Progenitor cell of endocrine pancreas (in vitro differentiated cells): ENCODE data around the gene GPN2. TPM values are rescaled to one million over a fixed set of nuclear protein-coding genes. Genes with fewer than 3 reads are reported as not detected.

ENCODE experiments used
- DNase-seq: peaks from one replicate; pipeline ENCODE4 v3.0.0; 2021; ENCODE audit warnings: low spot score; ENCODE audit not compliant: unreplicated experiment
- H3K27ac Mint-ChIP-seq: 2 replicates; pipeline ENCODE4 v1.8.0; 2021; ENCODE audit warnings: mild to moderate bottlenecking, moderate library complexity, mixed read lengths
- H3K27me3 Mint-ChIP-seq: 2 replicates; pipeline ENCODE4 v1.8.0; 2021; ENCODE audit warnings: mixed read lengths
- H3K36me3 Mint-ChIP-seq: 2 replicates; pipeline ENCODE4 v1.8.0; 2022; ENCODE audit warnings: mixed read lengths; ENCODE audit not compliant: insufficient read depth
- H3K4me1 Mint-ChIP-seq: 2 replicates; pipeline ENCODE4 v1.8.0; 2021; ENCODE audit warnings: low read depth, mixed read lengths
- H3K4me3 Mint-ChIP-seq: 2 replicates; pipeline ENCODE4 v1.8.0; 2021; ENCODE audit warnings: low read depth, mild to moderate bottlenecking, moderate library complexity, mixed read lengths
- H3K9me3 Mint-ChIP-seq: 2 replicates; pipeline ENCODE4 v1.8.0; 2021; ENCODE audit warnings: low read depth, mixed read lengths
- total RNA-seq: library from RNA; stranded (reverse); gene quantifications from 2 replicates; pipeline ENCODE4 v1.2.1, GENCODE V29; 2021
- TF ChIP-seq, protein P1 (sequence below): fragments of 200-600 bp; sonication (generic); IDR thresholded peaks from one replicate; pipeline ENCODE4 v1.5.0; 2021; ENCODE audit warnings: antibody characterized with exemption, mild to moderate bottlenecking; ENCODE audit not compliant: unreplicated experiment

The GPN2 gene
- total RNA-seq, 1 donor from 2014 or later, result 37.4 TPM

DNA sequence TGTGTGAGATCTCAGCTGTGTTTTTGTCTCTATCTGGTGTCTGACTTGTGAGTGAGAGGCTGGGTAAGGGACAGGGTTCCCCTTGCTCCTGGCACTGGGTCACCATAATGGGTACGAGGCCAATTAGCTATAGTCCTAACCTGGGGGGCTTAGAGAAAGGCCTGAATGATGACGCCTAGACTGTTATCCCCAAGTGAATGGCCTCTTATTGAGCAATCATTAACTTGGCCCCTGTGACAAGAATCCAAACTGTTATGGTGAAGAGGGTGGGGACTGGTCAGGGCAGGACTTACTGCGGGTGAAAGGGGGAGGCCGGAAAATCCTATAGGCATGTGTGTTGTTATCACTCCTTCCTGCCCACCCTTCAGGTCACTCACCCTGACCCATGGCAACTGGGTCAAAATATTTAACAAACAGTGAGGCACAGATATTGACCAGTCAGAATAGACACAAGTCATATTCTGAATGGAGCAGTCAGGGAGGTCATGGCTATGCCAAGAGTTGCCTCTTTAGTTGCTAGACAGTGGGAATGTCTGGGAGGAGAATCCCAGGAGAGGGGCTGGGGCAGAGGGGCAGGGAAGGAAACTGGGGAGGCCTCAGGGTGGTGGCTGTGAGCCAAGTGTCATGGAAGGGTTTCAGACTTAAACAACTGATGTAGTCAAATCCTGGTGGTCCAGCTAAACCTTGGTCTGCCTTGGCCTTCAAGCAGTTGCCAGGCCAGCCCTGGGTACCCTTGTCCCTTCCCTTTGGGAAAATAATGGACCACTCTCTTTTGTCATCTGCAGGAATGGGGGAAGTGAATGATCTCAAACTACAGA, 20.5 kb upstream of the GPN2 start:
- no peak for DNase-seq
- TF ChIP-seq, protein P1, sequence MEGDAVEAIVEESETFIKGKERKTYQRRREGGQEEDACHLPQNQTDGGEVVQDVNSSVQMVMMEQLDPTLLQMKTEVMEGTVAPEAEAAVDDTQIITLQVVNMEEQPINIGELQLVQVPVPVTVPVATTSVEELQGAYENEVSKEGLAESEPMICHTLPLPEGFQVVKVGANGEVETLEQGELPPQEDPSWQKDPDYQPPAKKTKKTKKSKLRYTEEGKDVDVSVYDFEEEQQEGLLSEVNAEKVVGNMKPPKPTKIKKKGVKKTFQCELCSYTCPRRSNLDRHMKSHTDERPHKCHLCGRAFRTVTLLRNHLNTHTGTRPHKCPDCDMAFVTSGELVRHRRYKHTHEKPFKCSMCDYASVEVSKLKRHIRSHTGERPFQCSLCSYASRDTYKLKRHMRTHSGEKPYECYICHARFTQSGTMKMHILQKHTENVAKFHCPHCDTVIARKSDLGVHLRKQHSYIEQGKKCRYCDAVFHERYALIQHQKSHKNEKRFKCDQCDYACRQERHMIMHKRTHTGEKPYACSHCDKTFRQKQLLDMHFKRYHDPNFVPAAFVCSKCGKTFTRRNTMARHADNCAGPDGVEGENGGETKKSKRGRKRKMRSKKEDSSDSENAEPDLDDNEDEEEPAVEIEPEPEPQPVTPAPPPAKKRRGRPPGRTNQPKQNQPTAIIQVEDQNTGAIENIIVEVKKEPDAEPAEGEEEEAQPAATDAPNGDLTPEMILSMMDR, result no peak
- Mint-ChIP-seq H3K4me3 (peak overlapping the region; percentile 53), H3K4me1 (peaks cover 56% of the 10 kb centered on the region), H3K36me3 (no peaks in the 10 kb centered on the region), H3K27me3 (no peaks in the 10 kb centered on the region), H3K9me3 (no peaks in the 10 kb centered on the region), H3K27ac (peak overlapping the region; percentile 63)

GRCh38 chr1:26909951-26910342, 19.9 kb upstream of the GPN2 start:
- Mint-ChIP-seq H3K27me3 (no peaks in the 10 kb centered on the region), H3K27ac (peak overlapping the region; percentile 63), H3K9me3 (no peaks in the 10 kb centered on the region), H3K4me3 (peak overlapping the region; percentile 53), H3K4me1 (peaks cover 50% of the 10 kb centered on the region), H3K36me3 (no peaks in the 10 kb centered on the region)
- TF ChIP-seq, protein P1, result no peak
- no peak for DNase-seq

- no peaks in the 10 kb centered on the region for H3K27me3 Mint-ChIP-seq
- no peak for DNase-seq
- no peaks in the 10 kb centered on the region for H3K9me3 Mint-ChIP-seq
- H3K27ac Mint-ChIP-seq, result no peak overlapping the region
- no peaks in the 10 kb centered on the region for H3K36me3 Mint-ChIP-seq
- no peak overlapping the region for H3K4me3 Mint-ChIP-seq
- H3K4me1 Mint-ChIP-seq, result peaks cover 36% of the 10 kb centered on the region
- TF ChIP-seq, protein P1, result no peak
Measured at GRCh38 chr1:26907071-26907917, 17.2 kb upstream of the GPN2 start.

GRCh38 chr1:26900815-26901511, 10.9 kb upstream of the GPN2 start:
- H3K4me1 Mint-ChIP-seq, result peaks cover 20% of the 10 kb centered on the region
- no peak for DNase-seq
- no peaks in the 10 kb centered on the region for H3K9me3 Mint-ChIP-seq
- H3K27me3 Mint-ChIP-seq, result no peaks in the 10 kb centered on the region
- peak overlapping the region; percentile 87 for H3K4me3 Mint-ChIP-seq
- peaks cover 8% of the 10 kb centered on the region for H3K36me3 Mint-ChIP-seq
- TF ChIP-seq, protein P1, result no peak
- peak overlapping the region; percentile 97 for H3K27ac Mint-ChIP-seq
